Measurements from ENCODE around the gene CPT2.

- TF ChIP-seq CTCF (IDR thresholded peaks at IDR 0.05), result no peak
- TF ChIP-seq POLR2A (IDR thresholded peaks at IDR 0.05), result no peak
Measured at GRCh38 chr1:53148123-53148522, 48.5 kb upstream of the CPT2 start.
